IMR-90 (cell line): ENCODE data around the gene METTL14. TPM values are rescaled to one million over a fixed set of nuclear protein-coding genes. Genes with fewer than 3 reads are reported as not detected.

Experiments used
- ATAC-seq: fragments of 200-7000 bp; cut with Tn5 transposase; 2 replicates; pipeline ENCODE4 v1.9.1; 2020; ENCODE audit warnings: low read depth, mild to moderate bottlenecking, moderate library complexity
- BruUV-seq: library from RNA; stranded (reverse); fragments of 400-500 nt; replicated peaks from 2 replicates; lab custom pipeline; 2021; lab: Mats Ljungman, UMichigan
- CTCF ChIA-PET: fragments of 300-600 bp; formaldehyde crosslinking; extraction: SDS; loops from one replicate; lab custom pipeline; 2021; ENCODE audit warnings: antibody characterized with exemption; lab: Yijun Ruan, JAX
- POLR2A ChIA-PET: fragments of 300-600 bp; sonication (Branson Sonifier 250); formaldehyde crosslinking; loops from one replicate; lab custom pipeline; 2022; ENCODE audit warnings: antibody characterized with exemption; ENCODE audit not compliant: unreplicated experiment; lab: Charles Lee
- DNase-seq: peaks from one replicate; pipeline ENCODE4 v3.0.0; 2013
- H2AFZ ChIP-seq: replicated peaks from 2 replicates; pipeline ENCODE3; 2013; ENCODE audit warnings: low read length, mild to moderate bottlenecking; ENCODE audit not compliant: poor library complexity
- H2AK5ac ChIP-seq: 2 replicates; pipeline ENCODE4 v1.6.1; 2013; ENCODE audit warnings: low read depth, low read length, inconsistent platforms
- H2AK9ac ChIP-seq: replicated peaks from 2 replicates; pipeline ENCODE3; 2013; ENCODE audit warnings: mild to moderate bottlenecking, low read depth, low read length, moderate library complexity; ENCODE audit not compliant: poor library complexity
- H2BK120ac ChIP-seq: 2 replicates; pipeline ENCODE4 v1.6.1; 2013; ENCODE audit warnings: low read depth, low read length, inconsistent platforms
- H2BK15ac ChIP-seq: 3 replicates; pipeline ENCODE4 v1.6.1; 2013; ENCODE audit warnings: low read depth, low read length, inconsistent platforms
- H2BK20ac ChIP-seq: 2 replicates; pipeline ENCODE4 v1.6.1; 2013; ENCODE audit warnings: low read depth, mild to moderate bottlenecking, inconsistent platforms, low read length, moderate library complexity
- H2BK5ac ChIP-seq: 2 replicates; pipeline ENCODE4 v1.6.1; 2013; ENCODE audit warnings: mild to moderate bottlenecking, low read depth, low read length, inconsistent platforms; ENCODE audit not compliant: poor library complexity, severe bottlenecking
- H3K14ac ChIP-seq: replicated peaks from 2 replicates; pipeline ENCODE4 v1.6.1; 2013; ENCODE audit warnings: low read depth, low read length, inconsistent platforms
- H3K18ac ChIP-seq: 2 replicates; pipeline ENCODE4 v1.6.1; 2013; ENCODE audit warnings: low read depth, low read length, control low read depth
- H3K23ac ChIP-seq: 2 replicates; pipeline ENCODE4 v1.6.1; 2013; ENCODE audit warnings: low read depth, low read length, inconsistent platforms
- H3K27ac ChIP-seq: 2 replicates; pipeline ENCODE4 v1.5.1; 2013; ENCODE audit warnings: mild to moderate bottlenecking, control low read depth, low read length; ENCODE audit not compliant: insufficient read depth
- H3K27me3 ChIP-seq: 2 replicates; pipeline ENCODE4 v1.6.1; 2013; ENCODE audit warnings: low read length; ENCODE audit not compliant: control insufficient read depth, insufficient read depth
- H3K36me3 ChIP-seq: 2 replicates; pipeline ENCODE4 v1.6.1; 2013; ENCODE audit warnings: low read length, mixed read lengths; ENCODE audit not compliant: control insufficient read depth, insufficient read depth
- H3K4ac ChIP-seq: 2 replicates; pipeline ENCODE4 v1.6.1; 2013; ENCODE audit warnings: low read depth, low read length, inconsistent platforms
- H3K4me1 ChIP-seq: 2 replicates; pipeline ENCODE4 v1.6.1; 2013; ENCODE audit warnings: low read length, mixed read lengths; ENCODE audit not compliant: control insufficient read depth, insufficient read depth
- H3K4me2 ChIP-seq: 2 replicates; pipeline ENCODE4 v1.6.1; 2013; ENCODE audit warnings: low read depth, mild to moderate bottlenecking, control low read depth, low read length, moderate library complexity
- H3K4me3 ChIP-seq: 2 replicates; pipeline ENCODE4 v1.5.1; 2013; ENCODE audit warnings: low read depth, mild to moderate bottlenecking, control low read depth, low read length, moderate library complexity; ENCODE audit not compliant: insufficient read depth
- H3K56ac ChIP-seq: 2 replicates; pipeline ENCODE4 v1.6.1; 2013; ENCODE audit warnings: low read length, inconsistent platforms; ENCODE audit not compliant: insufficient read depth; ENCODE audit errors: extremely low read depth
- H3K79me1 ChIP-seq, 2 experiments: 2 replicates each; pipeline ENCODE4 v1.6.1; 2013; ENCODE audit warnings: low read length in 2 of 2, inconsistent platforms in 1 of 2, low read depth in 1 of 2
- H3K9ac ChIP-seq: 2 replicates; pipeline ENCODE4 v1.6.1; 2013; ENCODE audit warnings: low read depth, low read length, control low read depth
- H3K9me1 ChIP-seq: 2 replicates; pipeline ENCODE4 v1.6.1; 2013; ENCODE audit warnings: low read length, inconsistent platforms; ENCODE audit not compliant: insufficient read depth
- H3K9me3 ChIP-seq: 2 replicates; pipeline ENCODE4 v1.6.1; 2013; ENCODE audit warnings: low read length; ENCODE audit not compliant: control insufficient read depth, insufficient read depth
- H4K20me1 ChIP-seq: 2 replicates; pipeline ENCODE4 v1.6.1; 2013; ENCODE audit warnings: low read length, inconsistent platforms; ENCODE audit not compliant: insufficient read depth
- H4K5ac ChIP-seq: 2 replicates; pipeline ENCODE4 v1.6.1; 2013; ENCODE audit warnings: mild to moderate bottlenecking, low read depth, low read length, control low read depth
- H4K8ac ChIP-seq, 2 experiments: 2 replicates each; pipeline ENCODE4 v1.6.1; 2013; ENCODE audit warnings: low read depth in 2 of 2, low read length in 2 of 2, control low read depth in 1 of 2, inconsistent platforms in 1 of 2
- H4K91ac ChIP-seq: 2 replicates; pipeline ENCODE4 v1.6.1; 2013; ENCODE audit warnings: low read depth, low read length, inconsistent platforms; ENCODE audit not compliant: insufficient read depth
- BHLHE40 ChIP-seq: fragments of 150-350 bp; IDR thresholded peaks from 2 replicates; pipeline ENCODE4 v1.6.1; 2016; ENCODE audit warnings: mild to moderate bottlenecking, low read depth, low read length
- FOS ChIP-seq: fragments of 150-350 bp; IDR thresholded peaks from 2 replicates; pipeline ENCODE4 v1.6.1; 2016; ENCODE audit warnings: low read depth, low read length
- MAFK ChIP-seq: IDR thresholded peaks from 2 replicates; pipeline ENCODE4 v1.6.1; 2012; ENCODE audit warnings: low read depth, low read length, improper control_type of control experiment
- MAZ ChIP-seq: IDR thresholded peaks from 2 replicates; pipeline ENCODE4 v1.6.1; 2012; ENCODE audit warnings: low read depth, mild to moderate bottlenecking, low read length, improper control_type of control experiment, moderate library complexity, borderline replicate concordance
- MXI1 ChIP-seq: IDR thresholded peaks from 2 replicates; pipeline ENCODE4 v1.6.1; 2012; ENCODE audit warnings: low read depth, mild to moderate bottlenecking, low read length, moderate library complexity, borderline replicate concordance
- RAD21 ChIP-seq: IDR thresholded peaks from 2 replicates; pipeline ENCODE4 v1.6.1; 2012; ENCODE audit warnings: low read length, improper control_type of control experiment
- RCOR1 ChIP-seq: IDR thresholded peaks from 2 replicates; pipeline ENCODE4 v1.6.1; 2012; ENCODE audit warnings: mild to moderate bottlenecking, low read length, improper control_type of control experiment; ENCODE audit not compliant: insufficient replicate concordance
- RFX5 ChIP-seq: IDR thresholded peaks from 2 replicates; pipeline ENCODE4 v1.8.0; 2012; ENCODE audit warnings: low read depth, mild to moderate bottlenecking, low read length, moderate library complexity
- SMC3 ChIP-seq: fragments of 150-350 bp; IDR thresholded peaks from 2 replicates; pipeline ENCODE4 v1.6.1; 2016; ENCODE audit warnings: low read depth, mild to moderate bottlenecking, antibody characterized with exemption, low read length, moderate library complexity
- WGBS, 2 experiments: methylation state at CpG; one replicate each; pipeline versions ENCODE4 v1.1.5 to v1.1.7; 2013; ENCODE audit warnings: missing lambda C conversion rate in 2 of 2; ENCODE audit not compliant: insufficient read length in 1 of 2; ENCODE audit errors: extremely low coverage in 2 of 2; 5-methylcytosine and 5-hydroxymethylcytosine counted together
- dilution Hi-C: fragments of 300-500 bp; cut with HindIII; formaldehyde crosslinking; loops from one replicate; pipeline ENCODE4 v1.14.3; 2018; ENCODE audit warnings: low sequenced_read_pairs; ENCODE audit not compliant: unreplicated experiment
- in situ Hi-C: fragments of 300-500 bp; cut with MboI; formaldehyde crosslinking; loops from 3 replicates; pipeline ENCODE4 v1.14.3; 2019; ENCODE audit warnings: low sequenced_read_pairs, inconsistent platforms, mixed read lengths
- intact Hi-C: fragments of 100-400 bp; cut with micrococcal nuclease; formaldehyde crosslinking; loops from 2 replicates; pipeline ENCODE4 v1.10.0; 2022
- polyA plus RNA-seq, 3 experiments: library from polyadenylated mRNA; depleted of rRNA; stranded (reverse); fragments of >200 nt; gene quantifications; 2 replicates each; pipeline ENCODE4 v1.2.3, GENCODE V29; 2012; ENCODE audit warnings: low replicate concordance in 1 of 3
- total RNA-seq: library from RNA; depleted of rRNA; stranded (reverse); fragments of >200 nt; gene quantifications from 2 replicates; pipeline ENCODE4 v1.2.3, GENCODE V29; 2012
- TF ChIP-seq, protein P1 (sequence below): fragments of 150-350 bp; IDR thresholded peaks from 2 replicates; pipeline ENCODE4 v1.6.1; 2017; ENCODE audit warnings: mild to moderate bottlenecking, antibody characterized with exemption, low read length, low read depth
- TF ChIP-seq, protein P2 (sequence below): fragments of 150-350 bp; IDR thresholded peaks from 2 replicates; pipeline ENCODE4 v1.6.1; 2016; ENCODE audit warnings: low read depth, mild to moderate bottlenecking, low read length, moderate library complexity, borderline replicate concordance

METTL14 gene
- total and polyA plus RNA-seq, 2 of the 4 experiments (the other 2 are of a cell fraction) = 5.0 to 9.3 TPM

DNA sequence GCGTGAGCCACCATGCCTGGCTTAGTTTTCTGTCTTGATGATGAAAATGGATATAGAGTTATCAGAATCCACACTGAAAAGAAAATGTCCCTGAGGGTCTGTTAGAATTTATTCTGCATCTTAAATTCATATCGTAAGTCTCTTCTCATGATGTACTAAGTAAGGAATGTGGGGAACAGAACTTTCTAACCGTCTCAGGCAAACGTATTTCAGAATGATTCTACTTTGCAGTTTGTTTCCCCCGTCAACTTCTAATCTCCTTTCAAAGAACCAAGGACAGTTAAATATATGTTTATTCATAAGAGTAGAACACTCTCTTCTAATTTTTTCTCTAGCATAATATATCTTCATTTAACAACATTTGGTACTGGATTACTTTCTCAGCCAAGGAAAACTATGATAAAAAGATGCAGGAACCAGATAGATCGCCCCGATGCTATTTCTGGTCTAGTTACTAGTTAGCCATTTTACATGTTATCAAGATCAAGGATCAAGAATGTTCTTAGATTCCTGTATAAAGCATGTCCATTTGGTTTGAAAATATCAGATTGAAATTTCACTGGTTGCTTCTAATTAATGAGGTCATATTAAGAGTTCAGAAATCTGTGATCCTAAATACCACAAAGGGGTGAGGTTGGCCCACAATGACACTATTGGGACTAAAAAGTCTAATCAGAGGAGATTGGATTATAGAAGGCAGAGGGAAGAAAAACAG lies 49.5 kb downstream of the METTL14 start:
- H3K4me3 ChIP-seq = no peak overlapping the region
- H4K20me1 ChIP-seq = peaks cover 8% of the 10 kb centered on the region; the same call in 1 of the 2 replicates
- no peak overlapping the region for H3K56ac ChIP-seq
- H2BK5ac ChIP-seq = no peak overlapping the region
- no peak overlapping the region for H3K4me2 ChIP-seq
- H3K4me1 ChIP-seq = peaks cover 5% of the 10 kb centered on the region
- H3K9me3 ChIP-seq = no peaks in the 10 kb centered on the region
- no peak overlapping the region for H2AK5ac ChIP-seq
- POLR2A ChIA-PET = no interaction called here
- TF ChIP-seq SMC3 = no peak
- no peak for TF ChIP-seq MAFK
- TF ChIP-seq RAD21 = no peak
- TF ChIP-seq, protein P1, sequence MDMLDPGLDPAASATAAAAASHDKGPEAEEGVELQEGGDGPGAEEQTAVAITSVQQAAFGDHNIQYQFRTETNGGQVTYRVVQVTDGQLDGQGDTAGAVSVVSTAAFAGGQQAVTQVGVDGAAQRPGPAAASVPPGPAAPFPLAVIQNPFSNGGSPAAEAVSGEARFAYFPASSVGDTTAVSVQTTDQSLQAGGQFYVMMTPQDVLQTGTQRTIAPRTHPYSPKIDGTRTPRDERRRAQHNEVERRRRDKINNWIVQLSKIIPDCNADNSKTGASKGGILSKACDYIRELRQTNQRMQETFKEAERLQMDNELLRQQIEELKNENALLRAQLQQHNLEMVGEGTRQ = no peak
- no peak for TF ChIP-seq MAZ
- no peak for TF ChIP-seq RCOR1
- no peak for TF ChIP-seq FOS
- no peak for TF ChIP-seq BHLHE40
- no peak for TF ChIP-seq MXI1
- TF ChIP-seq, protein P2, sequence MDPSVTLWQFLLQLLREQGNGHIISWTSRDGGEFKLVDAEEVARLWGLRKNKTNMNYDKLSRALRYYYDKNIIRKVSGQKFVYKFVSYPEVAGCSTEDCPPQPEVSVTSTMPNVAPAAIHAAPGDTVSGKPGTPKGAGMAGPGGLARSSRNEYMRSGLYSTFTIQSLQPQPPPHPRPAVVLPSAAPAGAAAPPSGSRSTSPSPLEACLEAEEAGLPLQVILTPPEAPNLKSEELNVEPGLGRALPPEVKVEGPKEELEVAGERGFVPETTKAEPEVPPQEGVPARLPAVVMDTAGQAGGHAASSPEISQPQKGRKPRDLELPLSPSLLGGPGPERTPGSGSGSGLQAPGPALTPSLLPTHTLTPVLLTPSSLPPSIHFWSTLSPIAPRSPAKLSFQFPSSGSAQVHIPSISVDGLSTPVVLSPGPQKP = no peak
- no peak for TF ChIP-seq RFX5
- no peak overlapping the region for H2AFZ ChIP-seq
- dilution Hi-C loops = no loop called here
- H3K9me1 ChIP-seq = 0 out of 2 replicates have a peak, but pooled peaks cover 4% of the 10 kb centered on the region
- H3K23ac ChIP-seq = no peak overlapping the region
- no peak overlapping the region for H2AK9ac ChIP-seq
- BruUV-seq = no TSS peak
- no peak overlapping the region for H4K8ac ChIP-seq
- H4K91ac ChIP-seq = no peak overlapping the region
- no CpG with 5 or more reads among the region's 7 CpGs for WGBS, 2 experiments
- no peak overlapping the region for H3K4ac ChIP-seq
- H2BK15ac ChIP-seq = no peak overlapping the region
- H3K36me3 ChIP-seq = peaks cover 45% of the 10 kb centered on the region
- H3K14ac ChIP-seq = no peak overlapping the region
- no peak for ATAC-seq
- no peak overlapping the region for H3K18ac ChIP-seq
- no peak overlapping the region for H2BK20ac ChIP-seq
- in situ Hi-C loops = no loop called here
- no peak overlapping the region for H3K27ac ChIP-seq
- CTCF ChIA-PET = no interaction called here
- H4K5ac ChIP-seq = no peak overlapping the region
- intact Hi-C loops = no loop called here
- no peak overlapping the region for H3K9ac ChIP-seq
- H2BK120ac ChIP-seq = no peak overlapping the region
- no peak for DNase-seq
- H3K79me1 ChIP-seq = peaks cover 10 to 30% of the 10 kb centered on the region in 2 experiments; a peak in 2 of 4 replicates
- no peaks in the 10 kb centered on the region for H3K27me3 ChIP-seq
